Stimulated activated CD8-positive, alpha-beta memory T cell treated with anti-CD3 and anti-CD28 coated beads, Interleukin-7, amount 100 ng/mL, for 4 hours (primary cell): Measurements from ENCODE around the gene ZNF565.
"Not testable (repeated sequence)": the region's sequence is repeated elsewhere in the genome, so short reads cannot be mapped to it uniquely, and the experiment has no call there.

Experiments used
- DNase-seq, 2 donors: peaks; one replicate each; pipeline ENCODE4 v3.0.0-alpha.2; 2020; ENCODE audit warnings: low read depth in 2 of 2

The ZNF565 gene

GRCh38 chr19:36212895-36213294, 1.6 kb downstream of the ZNF565 start:
- no peak for DNase-seq

GRCh38 chr19:36210497-36210896, 4.0 kb downstream of the ZNF565 start:
- DNase-seq: no peak

- no peak for DNase-seq
These were observed 5.1 kb downstream of the ZNF565 start for GRCh38 chr19:36209372-36209771.

GRCh38 chr19:36207605-36208252, 6.7 kb downstream of the ZNF565 start:
- no peak for DNase-seq

- DNase-seq: no peak
These were observed 11.2 kb downstream of the ZNF565 start for GRCh38 chr19:36203293-36203692.

GRCh38 chr19:36201684-36202083, 12.8 kb downstream of the ZNF565 start:
- no peak for DNase-seq

- DNase-seq: no peak
These were observed 16.3 kb downstream of the ZNF565 start for GRCh38 chr19:36198119-36198518.

- no peak for DNase-seq
These were observed 18.2 kb downstream of the ZNF565 start for GRCh38 chr19:36196249-36196648.

- DNase-seq: not testable (repeated sequence)
These were observed 27.7 kb downstream of the ZNF565 start for GRCh38 chr19:36186722-36187121.

GRCh38 chr19:36183245-36183628, 31.2 kb downstream of the ZNF565 start:
- no peak for DNase-seq

GRCh38 chr19:36182612-36183244, 31.7 kb downstream of the ZNF565 start:
- DNase-seq: no peak

GRCh38 chr19:36179077-36179476, 35.4 kb downstream of the ZNF565 start:
- not testable (repeated sequence) for DNase-seq

GRCh38 chr19:36173846-36174245, 40.6 kb downstream of the ZNF565 start:
- DNase-seq: not testable (repeated sequence)

- DNase-seq: no peak
These were observed 41.6 kb downstream of the ZNF565 start for GRCh38 chr19:36172852-36173251.

GRCh38 chr19:36169084-36169760, 45.2 kb downstream of the ZNF565 start:
- no peak for DNase-seq

GRCh38 chr19:36163813-36164212, 50.7 kb downstream of the ZNF565 start:
- no peak for DNase-seq

- DNase-seq: no peak
These were observed 53.5 kb downstream of the ZNF565 start for GRCh38 chr19:36160821-36161596.

GRCh38 chr19:36153126-36153525, 61.3 kb downstream of the ZNF565 start:
- no peak for DNase-seq

GRCh38 chr19:36152352-36153091, 61.9 kb downstream of the ZNF565 start, which contains the start of gene COX7A1:
Gene COX7A1, minus strand, starts transcription at chr19:36152447. Its CDS starts 40 bp downstream, at chr19:36152407.
- DNase-seq: no peak

GRCh38 chr19:36152019-36152351, 62.5 kb downstream of the ZNF565 start:
- DNase-seq: no peak

- DNase-seq: no peak
These were observed 63.1 kb downstream of the ZNF565 start for GRCh38 chr19:36151144-36152018.
